Fibroblast of lung (primary cell): ENCODE measurements around the gene DHRS11. TPM values are rescaled to one million over a fixed set of nuclear protein-coding genes. Genes with fewer than 3 reads are reported as not detected.

Experiments used
- DNase-seq, 2 donors: peaks; one replicate each; pipeline versions ENCODE4 v3.0.0 to v3.0.0-alpha.2; 2010; ENCODE audit warnings: low read depth in 2 of 2
- H2AFZ ChIP-seq: 2 replicates; pipeline ENCODE4 v1.5.1; 2012; ENCODE audit warnings: low read length, control low read depth, inconsistent platforms
- H3K27ac ChIP-seq: 2 replicates; pipeline ENCODE4 v1.5.1; 2011; ENCODE audit warnings: low read length, control low read depth; ENCODE audit not compliant: insufficient read depth
- H3K27me3 ChIP-seq: 2 replicates; pipeline ENCODE4 v1.5.1; 2011; ENCODE audit warnings: mild to moderate bottlenecking, low read length; ENCODE audit not compliant: control insufficient read depth, insufficient read depth
- H3K36me3 ChIP-seq: 2 replicates; pipeline ENCODE4 v1.5.1; 2011; ENCODE audit warnings: low read length; ENCODE audit not compliant: control insufficient read depth, insufficient read depth
- H3K4me1 ChIP-seq: 2 replicates; pipeline ENCODE4 v1.5.1; 2011; ENCODE audit warnings: low read length; ENCODE audit not compliant: control insufficient read depth, insufficient read depth; ENCODE audit errors: extremely low read depth
- H3K4me2 ChIP-seq: 2 replicates; pipeline ENCODE4 v1.5.1; 2011; ENCODE audit warnings: low read length, control low read depth; ENCODE audit not compliant: insufficient read depth; ENCODE audit errors: extremely low read depth
- H3K4me3 ChIP-seq, 4 experiments: fragments of 200-600 bp in 1 of 4; sonication (generic) in 1 of 4; replicated peaks in 1 of 4; 2 replicates each; pipeline ENCODE4 v1.5.1; 2011 to 2016; ENCODE audit warnings: low read length in 4 of 4, low read depth in 3 of 4, mild to moderate bottlenecking in 3 of 4, control low read depth in 2 of 4, inconsistent platforms in 1 of 4, mixed read lengths in 1 of 4; ENCODE audit not compliant: insufficient read depth in 1 of 4; ENCODE audit errors: control extremely low read depth in 1 of 4
- H3K79me2 ChIP-seq: 2 replicates; pipeline ENCODE4 v1.5.1; 2012; ENCODE audit warnings: mild to moderate bottlenecking, low read length, inconsistent platforms; ENCODE audit not compliant: control insufficient read depth, insufficient read depth
- H3K9ac ChIP-seq: 2 replicates; pipeline ENCODE4 v1.5.1; 2011; ENCODE audit warnings: mild to moderate bottlenecking, low read length, control low read depth; ENCODE audit not compliant: insufficient read depth
- H3K9me3 ChIP-seq: 2 replicates; pipeline ENCODE4 v1.5.1; 2012; ENCODE audit warnings: low read depth, low read length; ENCODE audit not compliant: control insufficient read depth, insufficient read depth
- H4K20me1 ChIP-seq: 2 replicates; pipeline ENCODE4 v1.5.1; 2011; ENCODE audit warnings: low read length; ENCODE audit not compliant: control insufficient read depth, insufficient read depth; ENCODE audit errors: extremely low read depth
- CTCF ChIP-seq, 2 donors: IDR thresholded peaks in 1 of 2; conservative IDR thresholded peaks in 1 of 2; 1 replicate in 1 of 2; 2 replicates in 1 of 2; pipeline ENCODE4 v1.5.1; 2011 to 2012; ENCODE audit warnings: low read length in 2 of 2, control low read depth in 1 of 2, inconsistent platforms in 1 of 2, low read depth in 1 of 2, mild to moderate bottlenecking in 1 of 2
- EZH2 ChIP-seq: IDR thresholded peaks from 2 replicates; pipeline ENCODE4 v1.5.1; 2012; ENCODE audit warnings: low read length, control low read depth, mild to moderate bottlenecking; ENCODE audit errors: missing control alignments
- polyA plus RNA-seq, 2 donors: library from polyadenylated mRNA; depleted of rRNA in 1 of 2; stranded (reverse) in 1 of 2; unstranded in 1 of 2; fragments of >200 nt; gene quantifications; 2 replicates each; pipeline ENCODE4 v1.2.1, GENCODE V29; 2011 to 2012; ENCODE audit warnings: missing spikeins in 1 of 2
- total RNA-seq: library from RNA; depleted of rRNA; stranded (reverse); fragments of >200 nt; gene quantifications from 2 replicates; pipeline ENCODE4 v1.2.1, GENCODE V29; 2014

Gene DHRS11
- total and polyA plus RNA-seq, 2 donors (not counting 1 experiment from before 2014, with no cell fraction given), result 4.6 to 5.9 TPM

GRCh38 chr17:36645422-36645821 is 53.7 kb downstream of the DHRS11 start:
- H3K9me3 ChIP-seq, result no peaks in the 10 kb centered on the region
- no peak for TF ChIP-seq EZH2
- no peak for TF ChIP-seq CTCF (conservative IDR thresholded peaks at IDR 0.05 in 1 of 2, IDR thresholded peaks at IDR 0.05 in 1 of 2; ENCODE audit: low read depth in 1 of 2, low read length in 2 of 2)
- H2AFZ ChIP-seq, result no peak overlapping the region
- no peak overlapping the region for H3K9ac ChIP-seq
- H3K36me3 ChIP-seq, result no peaks in the 10 kb centered on the region
- H3K27me3 ChIP-seq, result peaks cover 53% of the 10 kb centered on the region
- DNase-seq, result no peak
- H4K20me1 ChIP-seq, result no peaks in the 10 kb centered on the region
- no peak overlapping the region for H3K4me3 ChIP-seq
- no peak overlapping the region for H3K4me2 ChIP-seq
- no peak overlapping the region for H3K27ac ChIP-seq
- no peaks in the 10 kb centered on the region for H3K79me2 ChIP-seq
- no peaks in the 10 kb centered on the region for H3K4me1 ChIP-seq

GRCh38 chr17:36647636-36648035 is 56.0 kb downstream of the DHRS11 start:
- H3K27me3 ChIP-seq, result peaks cover 33% of the 10 kb centered on the region
- TF ChIP-seq EZH2 (no peak), CTCF (conservative IDR thresholded peaks at IDR 0.05 in 1 of 2, IDR thresholded peaks at IDR 0.05 in 1 of 2; ENCODE audit: low read depth in 1 of 2, low read length in 2 of 2) (peak in 1 of 2 donors; percentile 2)

GRCh38 chr17:36650096-36650775 is 58.6 kb downstream of the DHRS11 start:
- Histone ChIP-seq H4K20me1 (no peaks in the 10 kb centered on the region), H3K4me1 (no peaks in the 10 kb centered on the region), H3K4me3 (no peak overlapping the region), H3K79me2 (no peaks in the 10 kb centered on the region), H2AFZ (no peak overlapping the region), H3K27me3 (peaks cover 12% of the 10 kb centered on the region), H3K9ac (no peak overlapping the region), H3K36me3 (no peaks in the 10 kb centered on the region), H3K9me3 (no peaks in the 10 kb centered on the region), H3K4me2 (no peak overlapping the region), H3K27ac (no peak overlapping the region)
- DNase-seq, result no peak
- TF ChIP-seq CTCF (conservative IDR thresholded peaks at IDR 0.05 in 1 of 2, IDR thresholded peaks at IDR 0.05 in 1 of 2; ENCODE audit: low read depth in 1 of 2, low read length in 2 of 2) (no peak), EZH2 (peak; percentile 45)

More at GRCh38 chr17:36647636-36648035, 56.0 kb downstream of the DHRS11 start:
- Histone ChIP-seq H3K4me2 (no peak overlapping the region), H3K79me2 (no peaks in the 10 kb centered on the region), H3K4me1 (no peaks in the 10 kb centered on the region), H3K36me3 (no peaks in the 10 kb centered on the region), H3K27ac (no peak overlapping the region), H3K4me3 (no peak overlapping the region), H3K9ac (no peak overlapping the region), H3K9me3 (no peaks in the 10 kb centered on the region), H4K20me1 (no peaks in the 10 kb centered on the region), H2AFZ (no peak overlapping the region)
- DNase-seq, result no peak

Other genes starting within 250 kb of the DHRS11 start
- gene TBC1D3H, start 203.4 kb upstream of the DHRS11 start, total RNA-seq, result not detected in 2 replicates
- not detected in 2 replicates for gene TBC1D3H, start 203.4 kb upstream of the DHRS11 start, polyA plus RNA-seq
- 26.7 and 29.1 TPM in 2 replicates for gene ZNHIT3, start 105.2 kb upstream of the DHRS11 start, total RNA-seq
- gene ZNHIT3, start 105.2 kb upstream of the DHRS11 start, polyA plus RNA-seq, result 44.5 and 51.0 TPM in 2 replicates
- gene MYO19, start 57.0 kb upstream of the DHRS11 start, total RNA-seq, result 26.2 and 31.5 TPM in 2 replicates
- gene MYO19, start 57.0 kb upstream of the DHRS11 start, polyA plus RNA-seq, result 18.7 and 25.2 TPM in 2 replicates
- 2.6 and 2.8 TPM in 2 replicates for gene PIGW, start 56.9 kb upstream of the DHRS11 start, total RNA-seq
- gene PIGW, start 56.9 kb upstream of the DHRS11 start, polyA plus RNA-seq, result 10.1 and 10.2 TPM in 2 replicates
- 63.2 and 77.0 TPM in 2 replicates for gene GGNBP2, start 47.0 kb upstream of the DHRS11 start, total RNA-seq
- 63.3 and 81.9 TPM in 2 replicates for gene GGNBP2, start 47.0 kb upstream of the DHRS11 start, polyA plus RNA-seq
- 6.9 TPM in 2 replicates for gene MRM1, start 9.7 kb downstream of the DHRS11 start, total RNA-seq
- gene MRM1, start 9.7 kb downstream of the DHRS11 start, polyA plus RNA-seq, result 2.5 and 4.4 TPM in 2 replicates